GM12864 (cell line): ENCODE measurements around the gene INO80B.
A peak's percentile ranks its signal among the peaks of the same experiment; 100 is the strongest.
"Not testable (repeated sequence)": the region's sequence is repeated elsewhere in the genome, so short reads cannot be mapped to it uniquely, and the experiment has no call there.

Experiments used
- DNase-seq: peaks from one replicate; pipeline ENCODE4 v3.0.0-alpha.2; 2011; ENCODE audit warnings: low read depth
- H3K4me3 ChIP-seq: 2 replicates; pipeline ENCODE4 v1.5.1; 2011; ENCODE audit warnings: mild to moderate bottlenecking, low read depth, low read length, control low read depth
- TF ChIP-seq, protein P1 (sequence below): IDR thresholded peaks from 2 replicates; pipeline ENCODE4 v1.5.1; 2011; ENCODE audit warnings: low read depth, mild to moderate bottlenecking, moderate library complexity, low read length, control low read depth, inconsistent platforms; ENCODE audit errors: missing control alignments

INO80B gene

GRCh38 chr2:74438248-74438647 lies 16.6 kb upstream of the INO80B start:
- TF ChIP-seq, protein P1, sequence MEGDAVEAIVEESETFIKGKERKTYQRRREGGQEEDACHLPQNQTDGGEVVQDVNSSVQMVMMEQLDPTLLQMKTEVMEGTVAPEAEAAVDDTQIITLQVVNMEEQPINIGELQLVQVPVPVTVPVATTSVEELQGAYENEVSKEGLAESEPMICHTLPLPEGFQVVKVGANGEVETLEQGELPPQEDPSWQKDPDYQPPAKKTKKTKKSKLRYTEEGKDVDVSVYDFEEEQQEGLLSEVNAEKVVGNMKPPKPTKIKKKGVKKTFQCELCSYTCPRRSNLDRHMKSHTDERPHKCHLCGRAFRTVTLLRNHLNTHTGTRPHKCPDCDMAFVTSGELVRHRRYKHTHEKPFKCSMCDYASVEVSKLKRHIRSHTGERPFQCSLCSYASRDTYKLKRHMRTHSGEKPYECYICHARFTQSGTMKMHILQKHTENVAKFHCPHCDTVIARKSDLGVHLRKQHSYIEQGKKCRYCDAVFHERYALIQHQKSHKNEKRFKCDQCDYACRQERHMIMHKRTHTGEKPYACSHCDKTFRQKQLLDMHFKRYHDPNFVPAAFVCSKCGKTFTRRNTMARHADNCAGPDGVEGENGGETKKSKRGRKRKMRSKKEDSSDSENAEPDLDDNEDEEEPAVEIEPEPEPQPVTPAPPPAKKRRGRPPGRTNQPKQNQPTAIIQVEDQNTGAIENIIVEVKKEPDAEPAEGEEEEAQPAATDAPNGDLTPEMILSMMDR: no peak
- DNase-seq: no peak
- H3K4me3 ChIP-seq: no peak overlapping the region

- no peak overlapping the region; the same call in 1 of the 2 replicates for H3K4me3 ChIP-seq
- TF ChIP-seq, protein P1: no peak
- DNase-seq: no peak
Measured at GRCh38 chr2:74439373-74439772, 15.5 kb upstream of the INO80B start.

- DNase-seq: no peak
- TF ChIP-seq, protein P1: no peak
- H3K4me3 ChIP-seq: peak overlapping the region; percentile 57
Measured at GRCh38 chr2:74439803-74440377, 15.0 kb upstream of the INO80B start.

DNA sequence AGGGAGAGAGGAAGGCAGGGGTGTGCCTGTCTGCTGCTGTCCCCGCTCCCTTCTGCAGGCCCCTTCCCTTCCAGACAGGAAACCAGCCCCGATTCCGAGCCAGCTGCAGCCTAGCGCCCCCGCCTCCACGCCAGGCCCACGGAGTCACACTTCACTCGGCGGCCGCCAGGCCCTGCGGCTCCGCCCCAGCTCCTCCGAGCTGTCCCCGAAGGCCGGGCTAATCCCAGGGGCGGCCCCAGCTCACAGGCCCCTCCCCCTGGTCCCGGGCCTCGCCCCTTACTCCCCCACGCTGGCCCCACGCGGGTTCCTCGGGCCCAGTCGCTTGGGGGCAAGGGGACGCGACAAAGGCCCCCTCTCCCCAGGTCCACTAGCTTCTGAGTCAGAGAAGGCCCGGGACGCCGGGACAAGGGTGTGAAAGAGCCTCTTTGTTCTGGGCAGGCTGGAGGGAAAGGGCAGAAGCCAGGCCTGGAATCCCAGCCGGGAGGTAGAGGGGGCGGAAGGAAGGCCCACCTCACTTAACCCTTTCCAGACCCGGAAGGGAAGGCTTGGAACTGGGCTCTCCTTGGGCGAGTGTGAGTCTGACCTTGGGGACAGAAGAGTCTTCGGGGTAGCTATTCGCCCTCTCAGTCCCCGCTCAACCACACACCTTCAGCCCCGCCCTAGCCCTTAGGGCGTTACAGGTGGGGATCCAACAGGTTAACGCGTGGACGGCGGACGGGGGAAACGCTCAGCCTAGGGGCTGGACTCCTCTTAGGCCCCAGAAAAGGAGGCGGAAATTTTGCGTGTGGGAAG lies 14.3 kb upstream of the INO80B start:
- TF ChIP-seq, protein P1: peak; percentile 39
- no peak for DNase-seq
- H3K4me3 ChIP-seq: peak overlapping the region; percentile 57

GRCh38 chr2:74441170-74441689 lies 13.7 kb upstream of the INO80B start:
- peak overlapping the region; percentile 28 for H3K4me3 ChIP-seq
- no peak for DNase-seq
- TF ChIP-seq, protein P1: no peak

DNA sequence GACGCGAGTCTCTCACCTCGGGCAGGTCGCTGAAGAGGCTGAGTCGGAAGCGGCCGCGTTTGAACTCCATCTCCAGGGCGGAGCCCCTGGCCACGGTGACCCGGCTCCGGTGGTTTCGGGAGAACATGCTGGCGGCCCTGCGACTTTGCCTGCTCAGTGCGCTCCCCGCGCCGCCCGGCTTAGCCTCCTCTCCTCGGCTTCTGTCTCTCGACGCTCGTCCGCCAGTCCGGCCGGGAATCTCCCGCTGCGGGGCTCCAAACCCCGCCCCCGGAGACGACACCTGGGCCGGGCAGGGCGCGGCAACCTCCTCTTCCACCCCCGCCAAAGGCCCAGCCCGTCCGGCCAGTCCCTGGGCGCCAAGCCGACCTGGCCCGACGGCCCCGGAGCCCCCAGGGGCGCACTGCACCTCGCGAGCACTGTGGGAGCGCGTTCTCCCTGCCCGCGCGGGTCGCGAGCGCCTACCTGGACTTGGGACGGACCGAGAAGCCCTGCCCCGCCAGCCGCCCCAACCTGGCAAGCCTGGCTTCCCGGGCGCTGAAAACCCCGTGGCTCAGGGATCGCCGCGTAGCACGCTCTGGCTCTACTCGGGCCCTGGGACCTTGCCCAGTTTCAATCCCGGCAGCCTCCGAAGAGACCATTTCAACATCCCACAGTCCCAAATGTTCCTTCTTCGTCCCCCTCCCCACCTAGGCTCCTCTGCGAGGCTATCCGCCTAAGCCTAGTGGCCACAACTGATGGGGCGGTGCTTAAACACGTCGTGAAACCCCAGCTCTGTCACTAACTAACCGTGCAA lies 13.0 kb upstream of the INO80B start, which contains the start of gene RTKN:
RTKN (minus strand) TSS at position 248 of the 793 bp plus-strand sequence; CDS start at position 127, 121 bp downstream.
- peak within 1 kb of the TSS; percentile 38 for H3K4me3 ChIP-seq
- TF ChIP-seq, protein P1: no peak
- no peak for DNase-seq

GRCh38 chr2:74442483-74443297 lies 12.2 kb upstream of the INO80B start:
- not testable (repeated sequence) for DNase-seq
- peak overlapping the region; percentile 28; the same call in 1 of the 2 replicates for H3K4me3 ChIP-seq
